HEK293 (cell line): Measurements from ENCODE around the gene HSPB8.

Source experiments
- MYNN ChIP-seq: fragments of 450-650 bp; formaldehyde crosslinking; IDR thresholded peaks from 2 replicates; pipeline ENCODE4 v1.5.1; 2016; ENCODE audit warnings: missing biosample characterization, missing genetic modification characterization, borderline replicate concordance
- TCF7L2 ChIP-seq: IDR thresholded peaks from 2 replicates; pipeline ENCODE4 v1.6.1; 2011; ENCODE audit warnings: low read depth, mild to moderate bottlenecking, inconsistent platforms, low read length, moderate library complexity, borderline replicate concordance
- ZNF133 ChIP-seq: fragments of 450-650 bp; formaldehyde crosslinking; IDR thresholded peaks from 2 replicates; pipeline ENCODE4 v1.5.1; 2016; ENCODE audit warnings: missing biosample characterization, missing genetic modification characterization
- ZNF664 ChIP-seq: fragments of 450-650 bp; formaldehyde crosslinking; IDR thresholded peaks from 2 replicates; pipeline ENCODE4 v1.5.1; 2016; ENCODE audit warnings: missing biosample characterization, missing genetic modification characterization
- ZNF670 ChIP-seq: fragments of 450-650 bp; formaldehyde crosslinking; IDR thresholded peaks from 2 replicates; pipeline ENCODE4 v1.5.1; 2016; ENCODE audit warnings: missing biosample characterization, missing genetic modification characterization, low read depth
- TF ChIP-seq, protein P1 (sequence below): fragments of 450-650 bp; formaldehyde crosslinking; IDR thresholded peaks from 2 replicates; pipeline ENCODE4 v1.5.1; 2016; ENCODE audit warnings: missing biosample characterization, missing genetic modification characterization

DNA sequence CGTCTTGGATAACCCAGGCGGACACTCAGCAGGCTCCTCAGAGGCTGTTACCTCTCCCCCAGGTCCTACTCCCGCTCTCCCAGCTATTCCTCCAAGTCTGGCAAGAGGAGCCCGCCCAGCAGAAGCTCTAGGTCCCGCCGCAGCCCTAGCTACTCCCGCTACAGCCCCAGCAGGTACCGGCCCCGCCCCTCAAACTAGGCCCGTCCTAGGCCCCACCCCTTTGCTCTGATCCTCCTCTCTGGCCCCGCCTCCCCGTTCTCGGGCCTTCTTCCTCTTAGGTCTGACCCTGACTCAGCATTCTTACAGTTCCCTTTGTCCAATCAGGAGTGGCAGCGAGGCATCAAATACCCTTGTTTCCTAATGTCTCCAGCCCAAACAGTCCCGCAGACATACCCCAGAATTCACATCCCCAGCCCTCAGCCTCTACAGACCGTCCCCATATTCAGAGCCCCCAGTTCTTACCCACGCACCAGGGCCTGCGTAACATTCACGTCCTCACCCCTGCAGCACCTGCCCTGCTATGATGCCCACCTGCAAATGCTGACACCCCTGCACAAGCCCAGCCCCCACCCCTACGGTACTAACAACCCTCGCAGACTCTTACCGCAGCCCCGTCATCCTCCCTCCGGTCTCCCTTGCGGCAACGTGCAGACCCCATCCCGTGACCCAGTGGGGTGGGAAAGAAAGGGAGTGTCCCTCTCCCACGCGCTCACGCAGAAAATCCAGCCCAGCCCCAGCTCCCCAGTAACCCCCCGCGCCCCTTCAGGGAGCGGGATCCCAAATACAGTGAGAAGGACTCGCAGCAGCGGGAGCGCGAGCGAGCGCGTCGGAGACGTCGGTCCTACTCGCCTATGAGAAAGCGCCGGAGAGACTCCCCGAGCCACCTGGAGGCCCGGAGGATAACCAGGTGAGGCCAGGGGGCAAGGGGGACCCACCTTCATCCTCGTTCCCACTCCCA lies 25.0 kb upstream of the HSPB8 start:
- TF ChIP-seq ZNF670 (no peak), ZNF133 (tag by site-specific recombination) (no peak), ZNF664 (no peak), MYNN (tag by site-specific recombination) (no peak), TCF7L2 (no peak)
- TF ChIP-seq, protein P1, sequence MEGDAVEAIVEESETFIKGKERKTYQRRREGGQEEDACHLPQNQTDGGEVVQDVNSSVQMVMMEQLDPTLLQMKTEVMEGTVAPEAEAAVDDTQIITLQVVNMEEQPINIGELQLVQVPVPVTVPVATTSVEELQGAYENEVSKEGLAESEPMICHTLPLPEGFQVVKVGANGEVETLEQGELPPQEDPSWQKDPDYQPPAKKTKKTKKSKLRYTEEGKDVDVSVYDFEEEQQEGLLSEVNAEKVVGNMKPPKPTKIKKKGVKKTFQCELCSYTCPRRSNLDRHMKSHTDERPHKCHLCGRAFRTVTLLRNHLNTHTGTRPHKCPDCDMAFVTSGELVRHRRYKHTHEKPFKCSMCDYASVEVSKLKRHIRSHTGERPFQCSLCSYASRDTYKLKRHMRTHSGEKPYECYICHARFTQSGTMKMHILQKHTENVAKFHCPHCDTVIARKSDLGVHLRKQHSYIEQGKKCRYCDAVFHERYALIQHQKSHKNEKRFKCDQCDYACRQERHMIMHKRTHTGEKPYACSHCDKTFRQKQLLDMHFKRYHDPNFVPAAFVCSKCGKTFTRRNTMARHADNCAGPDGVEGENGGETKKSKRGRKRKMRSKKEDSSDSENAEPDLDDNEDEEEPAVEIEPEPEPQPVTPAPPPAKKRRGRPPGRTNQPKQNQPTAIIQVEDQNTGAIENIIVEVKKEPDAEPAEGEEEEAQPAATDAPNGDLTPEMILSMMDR, result no peak
